ENCODE results near the gene EFNA5.

DNA sequence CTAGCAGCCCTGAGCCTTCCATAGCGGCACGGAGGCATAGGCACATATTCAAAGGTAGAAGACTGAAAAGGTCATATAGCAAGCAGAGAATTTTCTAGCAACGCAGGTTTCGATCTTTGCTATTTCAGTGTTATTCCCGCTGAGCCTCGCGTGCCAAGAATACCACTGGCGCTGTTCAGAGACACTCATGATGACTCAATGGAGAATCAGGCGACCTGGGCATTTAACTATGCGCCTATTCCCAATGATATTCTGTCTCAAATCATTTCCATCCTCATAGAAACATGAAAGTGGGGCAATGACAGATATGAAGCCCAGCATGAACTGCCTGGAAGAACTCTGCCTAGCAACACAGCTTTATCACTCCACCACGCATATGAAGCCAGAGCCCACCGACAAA, 59.9 kb downstream of the EFNA5 start:
- TF ChIP-seq, protein P1, sequence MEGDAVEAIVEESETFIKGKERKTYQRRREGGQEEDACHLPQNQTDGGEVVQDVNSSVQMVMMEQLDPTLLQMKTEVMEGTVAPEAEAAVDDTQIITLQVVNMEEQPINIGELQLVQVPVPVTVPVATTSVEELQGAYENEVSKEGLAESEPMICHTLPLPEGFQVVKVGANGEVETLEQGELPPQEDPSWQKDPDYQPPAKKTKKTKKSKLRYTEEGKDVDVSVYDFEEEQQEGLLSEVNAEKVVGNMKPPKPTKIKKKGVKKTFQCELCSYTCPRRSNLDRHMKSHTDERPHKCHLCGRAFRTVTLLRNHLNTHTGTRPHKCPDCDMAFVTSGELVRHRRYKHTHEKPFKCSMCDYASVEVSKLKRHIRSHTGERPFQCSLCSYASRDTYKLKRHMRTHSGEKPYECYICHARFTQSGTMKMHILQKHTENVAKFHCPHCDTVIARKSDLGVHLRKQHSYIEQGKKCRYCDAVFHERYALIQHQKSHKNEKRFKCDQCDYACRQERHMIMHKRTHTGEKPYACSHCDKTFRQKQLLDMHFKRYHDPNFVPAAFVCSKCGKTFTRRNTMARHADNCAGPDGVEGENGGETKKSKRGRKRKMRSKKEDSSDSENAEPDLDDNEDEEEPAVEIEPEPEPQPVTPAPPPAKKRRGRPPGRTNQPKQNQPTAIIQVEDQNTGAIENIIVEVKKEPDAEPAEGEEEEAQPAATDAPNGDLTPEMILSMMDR (conservative IDR thresholded peaks at IDR 0.05), result no peak
- TF ChIP-seq EZH2 (IDR thresholded peaks at IDR 0.05; ENCODE audit: low read depth), result no peak

All from PC-9 (cell line).